Adrenal gland (tissue), 12 donors: Measurements from ENCODE around the gene GAGE13. TPM values are rescaled to one million over a fixed set of nuclear protein-coding genes. Genes with fewer than 3 reads are reported as not detected.
A peak's percentile ranks its signal among the peaks of the same experiment; 100 is the strongest.

Experiments used
- DNase-seq, 7 donors: peaks; one replicate each; pipeline ENCODE4 v3.0.0-alpha.2; 2019 to 2020
- H3K27ac ChIP-seq, 5 donors: fragments of 200-600 bp; sonication (generic) in 4 of 5; 1 replicate in 3 of 5; 2 replicates in 2 of 5; pipeline versions ENCODE4 v1.5.1 to v1.8.0; 2016 to 2020; ENCODE audit warnings: mild to moderate bottlenecking in 1 of 5
- H3K27me3 ChIP-seq: fragments of 200-600 bp; 2 replicates; pipeline ENCODE4 v1.8.0; 2021
- H3K36me3 ChIP-seq, 2 donors: fragments of 200-600 bp; replicated peaks in 1 of 2; 1 replicate in 1 of 2; 2 replicates in 1 of 2; pipeline versions ENCODE4 v1.5.1 to v1.8.0; 2018 to 2022
- H3K4me1 ChIP-seq, 2 donors: fragments of 200-600 bp; replicated peaks in 1 of 2; 1 replicate in 1 of 2; 2 replicates in 1 of 2; pipeline versions ENCODE4 v1.5.1 to v1.8.0; 2018 to 2021
- H3K4me3 ChIP-seq, 4 donors: fragments of 200-600 bp; sonication (generic) in 3 of 4; one replicate each; pipeline ENCODE4 v1.5.1; 2016 to 2018
- H3K9me3 ChIP-seq, 3 donors: fragments of 200-600 bp; sonication (generic) in 1 of 3; replicated peaks in 1 of 3; 1 replicate in 2 of 3; 2 replicates in 1 of 3; pipeline versions ENCODE4 v1.5.1 to v1.8.0; 2016 to 2021
- POLR2A ChIP-seq, 2 donors: fragments of 450-650 bp; IDR thresholded peaks; one replicate each; pipeline ENCODE4 v1.6.1; 2017; ENCODE audit warnings: antibody characterized with exemption in 2 of 2, mild to moderate bottlenecking in 2 of 2, moderate library complexity in 1 of 2
- WGBS, 4 donors: extraction: QIAGEN DNeasy Blood & Tissue Kit in 2 of 4; methylation state at CpG; one replicate each; pipeline versions ENCODE4 v1.1.5 to v1.1.7; 2013 to 2017; 5-methylcytosine and 5-hydroxymethylcytosine counted together
- intact Hi-C, 2 donors: fragments of 100-400 bp; cut with DNase I; formaldehyde crosslinking; loops; one replicate each; pipeline versions ENCODE4 v1.14.1 to v1.15.0; 2022 to 2023
- polyA plus RNA-seq, 3 donors: library from polyadenylated mRNA; stranded (reverse); fragments of 200-250 nt in 2 of 3; fragments of 350-450 nt in 1 of 3; fragmentation: Illumina TruSeq in 1 of 3; extraction: RNeasy Lipid Tissue Mini Kit (QIAGEN cat#74804) in 1 of 3; gene quantifications; one replicate each; pipeline ENCODE4 v1.2.3, GENCODE V29; 2013 to 2014
- total RNA-seq, 9 donors: library from RNA; depleted of rRNA in 4 of 9; stranded (reverse); fragments of >200 nt in 4 of 9; fragments of 120-200 nt in 1 of 9; fragmentation: NEBNext Ultra II Directional in 1 of 9; extraction: Animal tissue kit (Norgen Biotek cat#: 25700) in 1 of 9; gene quantifications; one replicate each; pipeline versions ENCODE4 v1.1.0 to v1.2.4, GENCODE V29; 2013 to 2023
- TF ChIP-seq, protein P1 (sequence below), 6 experiments: fragments of 450-650 bp in 4 of 6; fragments of 200-600 bp in 2 of 6; sonication (generic) in 1 of 6; IDR thresholded peaks; 1 replicate in 5 of 6; 2 replicates in 1 of 6; pipeline versions ENCODE4 v1.5.1 to v1.8.0; 2016 to 2021; ENCODE audit warnings: antibody characterized with exemption in 6 of 6, mild to moderate bottlenecking in 2 of 6, moderate library complexity in 1 of 6
- donor health status: healthy with polysubstance abuse.
- donor health status: Bipolar disorder and iron deficiency.
- donor health status: DM: yes; HTN: yes; CAD: no.
- donor health status: DM: no; HTN: no; CAD: no.
- donor health status: DM: no; HTN: no; CAD: no.
- donor health status: DM: yes; HTN: yes; CAD: no.

Gene GAGE13
- total and polyA plus RNA-seq, 12 donors, result not detected

DNA sequence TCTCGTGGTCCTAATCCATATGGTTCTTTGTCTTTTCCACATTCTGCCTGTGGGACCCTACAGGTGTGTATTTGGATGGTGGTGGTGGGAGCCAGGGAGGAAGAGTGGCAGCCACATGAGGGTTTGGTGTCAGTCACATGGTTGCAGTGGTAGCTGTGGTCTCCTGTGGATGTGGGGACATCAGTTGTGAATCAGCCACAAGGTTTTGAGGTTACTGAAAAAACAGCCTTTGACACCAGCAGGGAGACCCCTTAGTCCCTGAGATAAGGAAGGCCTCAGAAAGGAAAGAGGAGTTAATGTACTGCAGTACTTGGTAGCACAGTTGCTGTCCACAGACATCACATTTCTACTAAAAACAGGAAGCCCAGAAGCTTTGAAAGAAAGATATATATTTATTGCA is 43.7 kb upstream of the GAGE13 start:
- Histone ChIP-seq H3K4me1 (no peaks in the 10 kb centered on the region), H3K4me3 (no peak overlapping the region), H3K36me3 (no peaks in the 10 kb centered on the region), H3K9me3 (no peaks in the 10 kb centered on the region), H3K27me3 (peaks cover 7% of the 10 kb centered on the region), H3K27ac (no peak overlapping the region)
- WGBS, 4 donors, result 93 to 100% (median 100%) methylated on average over 1 of the region's 1 CpG
- TF ChIP-seq POLR2A (IDR thresholded peaks at IDR 0.05), result no peak
- TF ChIP-seq, protein P1, sequence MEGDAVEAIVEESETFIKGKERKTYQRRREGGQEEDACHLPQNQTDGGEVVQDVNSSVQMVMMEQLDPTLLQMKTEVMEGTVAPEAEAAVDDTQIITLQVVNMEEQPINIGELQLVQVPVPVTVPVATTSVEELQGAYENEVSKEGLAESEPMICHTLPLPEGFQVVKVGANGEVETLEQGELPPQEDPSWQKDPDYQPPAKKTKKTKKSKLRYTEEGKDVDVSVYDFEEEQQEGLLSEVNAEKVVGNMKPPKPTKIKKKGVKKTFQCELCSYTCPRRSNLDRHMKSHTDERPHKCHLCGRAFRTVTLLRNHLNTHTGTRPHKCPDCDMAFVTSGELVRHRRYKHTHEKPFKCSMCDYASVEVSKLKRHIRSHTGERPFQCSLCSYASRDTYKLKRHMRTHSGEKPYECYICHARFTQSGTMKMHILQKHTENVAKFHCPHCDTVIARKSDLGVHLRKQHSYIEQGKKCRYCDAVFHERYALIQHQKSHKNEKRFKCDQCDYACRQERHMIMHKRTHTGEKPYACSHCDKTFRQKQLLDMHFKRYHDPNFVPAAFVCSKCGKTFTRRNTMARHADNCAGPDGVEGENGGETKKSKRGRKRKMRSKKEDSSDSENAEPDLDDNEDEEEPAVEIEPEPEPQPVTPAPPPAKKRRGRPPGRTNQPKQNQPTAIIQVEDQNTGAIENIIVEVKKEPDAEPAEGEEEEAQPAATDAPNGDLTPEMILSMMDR (IDR thresholded peaks at IDR 0.05), result no peak
- no peak for DNase-seq
- intact Hi-C loops, result no loop called here

DNA sequence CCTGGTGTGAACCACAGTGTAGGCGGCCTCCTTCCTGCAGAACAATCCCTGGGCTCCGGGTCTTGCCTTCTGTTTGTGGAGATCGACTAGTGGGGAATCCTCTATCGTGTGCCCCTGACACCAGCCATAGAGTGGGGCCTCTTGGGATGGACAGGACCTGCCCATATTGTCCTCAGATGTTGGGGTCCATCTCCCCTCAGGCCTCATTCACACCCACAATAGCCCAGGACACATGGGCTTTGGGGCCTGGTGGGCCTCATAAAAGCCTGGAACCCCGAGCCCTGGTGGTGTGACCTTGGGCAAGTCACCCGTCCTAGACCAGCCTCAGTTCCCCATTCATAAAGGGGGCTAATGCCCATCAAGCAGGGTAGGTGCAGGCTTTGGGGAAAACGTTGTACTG is 41.2 kb upstream of the GAGE13 start:
- peak in 1 of 7 donors; percentile 33 for DNase-seq
- Histone ChIP-seq H3K27ac (no peak overlapping the region), H3K9me3 (no peaks in the 10 kb centered on the region), H3K36me3 (no peaks in the 10 kb centered on the region), H3K4me3 (no peak overlapping the region), H3K27me3 (peaks cover 9% of the 10 kb centered on the region), H3K4me1 (no peaks in the 10 kb centered on the region)
- no peak for TF ChIP-seq POLR2A (IDR thresholded peaks at IDR 0.05)
- TF ChIP-seq, protein P1 (IDR thresholded peaks at IDR 0.05), result no peak
- WGBS, 4 donors, result 59 to 69% (median 62%) methylated on average over 4 to 7 of the region's 7 CpGs
- intact Hi-C loops, result no loop called here

DNA sequence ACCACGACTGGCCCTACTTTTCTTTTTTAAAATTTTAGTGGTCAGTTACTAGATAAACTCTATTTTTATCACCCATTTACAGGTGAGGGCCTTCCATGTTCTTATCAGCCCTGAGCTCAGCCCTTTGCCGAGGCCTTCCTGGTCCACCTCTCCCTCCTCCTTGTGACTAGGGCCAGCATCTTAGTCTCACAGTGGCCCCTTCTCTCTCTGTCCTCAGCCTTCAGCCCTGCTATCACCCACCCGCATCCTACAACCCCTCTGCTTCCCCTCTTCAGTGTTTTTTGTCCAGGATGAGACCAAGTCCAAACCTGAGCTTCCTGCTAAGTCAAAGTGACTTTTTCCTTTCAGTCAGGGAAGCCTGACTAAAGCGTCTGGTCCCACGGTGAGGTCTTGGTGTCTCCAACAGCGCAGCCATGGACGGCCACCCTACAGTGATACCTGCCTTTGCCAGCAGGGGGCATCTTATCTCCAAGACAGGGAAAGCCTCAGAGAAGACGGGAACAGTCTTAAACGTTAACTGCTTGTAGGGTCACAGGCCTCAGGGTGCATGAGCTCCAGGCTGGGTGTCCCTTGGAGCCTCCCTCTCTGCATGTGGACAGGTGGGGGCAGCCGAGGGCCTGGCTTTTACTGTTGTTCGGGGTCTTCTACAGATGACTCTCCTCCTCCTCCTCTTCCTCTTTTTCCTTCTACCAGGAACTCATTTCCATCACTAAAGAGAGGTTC is 39.6 kb upstream of the GAGE13 start:
- intact Hi-C loops, result no loop called here
- 18 to 42% (median 29%) methylated on average over 9 to 11 of the region's 11 CpGs for WGBS, 4 donors

More for the DNA sequence above, 39.6 kb upstream of the GAGE13 start:
- TF ChIP-seq, protein P1 (IDR thresholded peaks at IDR 0.05), result peak; percentile 34 to 68 (median 59)
- TF ChIP-seq POLR2A (IDR thresholded peaks at IDR 0.05), result no peak
- DNase-seq, result peak; percentile 37 to 83 (median 64)
- no peaks in the 10 kb centered on the region for H3K9me3 ChIP-seq
- no peak overlapping the region for H3K27ac ChIP-seq
- H3K4me1 ChIP-seq, result no peaks in the 10 kb centered on the region
- H3K36me3 ChIP-seq, result no peaks in the 10 kb centered on the region
- H3K27me3 ChIP-seq, result peaks cover 9% of the 10 kb centered on the region
- no peak overlapping the region for H3K4me3 ChIP-seq
